ENCODE results near the gene RPP30.
"Not testable (repeated sequence)": the region's sequence is repeated elsewhere in the genome, so short reads cannot be mapped to it uniquely, and the experiment has no call there.

Gene RPP30

DNA sequence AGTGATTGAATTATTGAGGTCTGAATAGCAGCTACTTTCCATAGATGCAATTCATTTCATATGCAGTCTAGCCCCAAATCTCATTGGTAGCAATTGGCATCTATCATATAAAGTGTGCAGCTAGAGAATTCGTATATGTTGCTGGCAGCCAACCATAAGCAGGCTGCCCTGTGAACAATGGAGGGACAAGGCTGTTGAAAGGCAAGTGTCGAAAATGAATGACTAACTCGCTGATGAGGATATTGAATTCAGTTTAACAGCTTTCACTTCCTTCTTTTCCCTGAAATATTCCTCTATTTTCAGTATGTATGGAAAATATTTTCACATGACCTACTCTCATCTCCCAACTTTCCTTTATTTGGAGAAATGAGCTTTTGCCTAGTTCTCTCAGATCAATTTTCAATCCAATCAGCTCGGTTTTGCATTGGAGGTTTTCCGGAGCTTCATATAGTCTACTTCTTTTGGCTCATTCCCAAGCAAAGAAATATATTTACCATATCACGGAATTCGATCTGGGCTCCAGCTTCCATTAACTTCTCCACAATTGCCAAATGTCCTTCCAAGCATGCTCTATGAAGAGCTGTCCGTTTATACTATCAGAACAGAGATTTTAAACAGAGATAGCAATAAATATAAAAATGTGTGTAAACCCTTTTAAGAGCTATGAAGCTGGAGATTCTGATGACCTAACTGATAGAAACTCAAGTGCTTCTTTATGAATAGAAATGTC lies 45.6 kb downstream of the RPP30 start:
- no peak for DNase-seq (ENCODE audit: low read depth)

DNA sequence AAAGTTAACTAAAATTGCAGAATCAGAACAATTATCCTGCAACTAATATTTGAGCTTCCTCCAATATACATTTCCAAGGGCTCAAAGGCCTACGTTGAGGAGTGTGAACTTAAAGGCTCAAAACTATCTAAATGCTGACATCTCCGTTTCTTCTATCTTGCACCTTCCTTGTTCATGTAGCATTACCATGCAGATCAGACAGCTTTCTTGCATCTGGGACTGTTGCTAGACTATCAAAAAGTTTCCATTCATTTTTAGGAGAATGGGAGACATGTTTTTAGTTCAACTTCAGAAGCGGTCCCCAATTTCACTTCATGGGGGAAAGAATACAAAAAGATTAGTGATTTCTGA lies 46.2 kb downstream of the RPP30 start:
- DNase-seq (ENCODE audit: low read depth), result no peak

DNA sequence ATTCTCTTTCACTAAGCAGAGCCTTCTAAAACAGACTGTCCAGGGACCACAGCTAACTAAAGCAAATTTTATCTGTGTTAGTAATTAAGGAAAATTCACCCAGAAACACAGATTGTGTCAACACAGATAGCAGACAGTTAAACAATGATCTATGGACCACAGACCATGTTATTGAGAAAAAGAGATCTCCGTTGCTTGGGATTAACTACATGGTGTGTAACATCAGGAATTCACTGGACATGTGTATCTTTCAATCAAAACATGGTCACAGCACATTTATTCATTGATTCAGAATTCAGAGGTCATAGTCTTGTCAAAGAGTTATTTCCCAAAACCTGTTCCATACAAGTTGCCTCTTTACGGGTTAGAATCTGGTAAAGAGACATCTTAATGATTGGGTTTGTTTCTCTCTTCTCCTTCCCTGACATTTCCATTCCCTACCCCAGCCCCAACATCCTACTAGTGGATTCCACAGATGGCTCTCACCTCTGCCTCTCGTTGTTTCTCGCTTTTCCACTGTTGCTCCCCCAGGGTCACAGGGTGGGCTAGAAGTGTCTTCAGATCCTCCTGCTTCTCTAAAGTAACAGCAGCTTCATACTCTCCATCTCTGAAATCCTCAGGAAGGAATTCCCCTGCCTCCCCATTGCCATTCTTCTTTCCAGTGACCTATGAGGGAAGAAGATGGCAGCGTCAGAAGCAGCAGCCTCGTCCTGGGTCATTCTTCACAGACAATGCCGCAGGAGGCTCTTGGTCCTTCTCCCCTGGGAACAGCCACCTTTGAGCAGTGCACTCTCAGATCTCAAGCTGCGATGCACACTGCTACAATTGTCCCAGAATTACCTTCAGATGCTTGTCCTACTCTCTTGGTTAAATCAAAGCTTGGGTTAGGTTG lies 48.2 kb downstream of the RPP30 start:
- DNase-seq (ENCODE audit: low read depth), result no peak

DNA sequence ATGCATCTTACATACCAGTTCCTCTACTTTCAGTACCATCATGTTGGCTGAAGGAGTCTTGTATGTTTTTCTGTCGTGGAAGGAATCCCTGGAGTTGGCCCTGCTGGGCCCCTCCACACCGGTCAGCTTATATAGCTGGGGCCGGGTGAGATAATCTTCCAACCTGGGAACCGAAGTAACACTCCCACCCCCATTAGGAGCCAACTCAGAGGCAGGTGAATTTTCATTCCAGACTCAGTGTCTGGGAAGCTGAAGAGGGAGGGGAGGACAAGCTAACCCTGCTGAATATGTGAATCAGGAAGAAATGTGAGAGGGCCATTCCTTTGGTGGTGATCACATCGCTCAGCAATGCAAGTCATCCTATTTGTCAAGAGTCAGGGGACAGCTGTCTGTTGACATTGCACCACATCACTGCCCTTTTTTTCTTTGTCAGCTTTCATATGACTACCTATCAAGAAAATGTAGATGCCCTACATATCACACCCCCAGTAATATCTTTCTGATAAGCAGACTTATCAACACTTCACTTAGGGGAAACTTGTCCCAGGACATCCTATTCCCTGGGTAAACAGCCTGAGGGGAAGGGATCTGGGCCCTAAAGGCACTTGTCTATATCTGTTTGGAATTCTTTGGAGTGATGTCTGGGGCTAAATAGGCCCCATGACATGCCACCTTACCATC lies 49.4 kb downstream of the RPP30 start, which contains the start of gene ANKRD1:
ANKRD1 (minus strand) TSS at position 102 of the 681 bp plus-strand sequence; CDS start at position 42, 60 bp downstream.
- no peak for DNase-seq (ENCODE audit: low read depth)

DNA sequence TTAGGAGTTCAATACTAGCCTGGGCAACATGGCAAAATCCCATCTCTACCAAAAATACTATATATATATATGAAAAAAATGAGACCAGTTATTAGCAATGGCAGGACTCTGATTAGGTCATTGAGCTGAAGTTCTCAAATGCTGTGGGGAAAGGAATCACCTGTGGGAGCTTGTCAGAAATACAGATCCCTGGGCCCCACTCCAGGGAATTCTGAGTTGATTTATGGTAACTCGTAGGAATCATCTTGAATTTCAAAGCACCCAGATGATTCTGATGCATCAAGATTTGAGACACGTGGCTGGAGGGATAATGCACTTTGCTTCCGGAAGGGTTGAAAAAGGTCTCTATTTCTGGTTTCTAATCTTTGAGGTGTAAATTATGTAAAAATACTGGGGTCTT lies 50.1 kb downstream of the RPP30 start:
- no peak for DNase-seq (ENCODE audit: low read depth)

GRCh38 chr10:90923111-90923731 lies 51.4 kb downstream of the RPP30 start:
- no peak for DNase-seq (ENCODE audit: low read depth)

GRCh38 chr10:90924552-90924951 lies 52.8 kb downstream of the RPP30 start:
- no peak for DNase-seq (ENCODE audit: low read depth)

DNA sequence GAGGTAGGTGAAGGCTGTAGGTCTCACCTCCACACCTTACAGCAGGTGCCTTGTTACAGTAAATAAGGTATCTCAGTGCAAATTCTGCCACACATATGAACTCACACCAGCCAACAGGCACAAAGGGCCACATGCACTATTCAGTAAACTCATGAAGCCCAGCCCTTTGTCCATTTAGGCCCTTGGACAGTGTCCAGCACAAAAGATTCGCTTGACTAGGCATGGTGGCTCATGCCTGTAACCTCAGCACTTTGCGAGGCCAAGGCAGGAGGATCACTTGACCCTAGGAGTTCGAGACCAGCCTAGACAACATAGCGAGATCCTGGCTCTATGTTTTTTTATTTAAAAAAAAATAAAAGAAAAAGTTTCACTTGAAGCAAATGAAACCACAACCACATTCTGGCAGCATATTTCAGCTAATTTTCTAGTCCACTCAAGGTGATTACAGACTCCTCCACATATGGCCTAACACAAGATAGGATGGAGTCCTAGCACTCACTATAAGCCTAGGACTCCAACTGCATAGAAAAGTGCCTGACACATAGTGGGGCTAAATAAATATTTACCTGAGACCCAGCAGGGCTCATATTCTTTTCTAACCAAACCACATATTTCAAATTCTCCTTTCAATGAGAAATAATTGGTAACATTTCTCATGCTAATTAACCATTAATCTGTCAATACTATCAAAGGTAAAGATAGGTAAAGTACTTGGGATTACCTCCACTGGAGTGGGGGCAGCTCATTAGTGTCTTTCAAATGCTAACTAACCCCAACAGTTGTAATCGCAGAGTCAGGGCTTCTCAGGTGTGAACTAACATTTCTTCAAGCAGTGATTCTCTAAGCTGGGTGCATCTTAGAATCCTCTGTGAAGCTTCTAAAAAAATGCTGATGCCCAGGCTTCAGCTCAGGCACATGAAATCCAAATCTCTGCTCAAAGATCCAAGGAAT lies 53.6 kb downstream of the RPP30 start:
- no peak for DNase-seq (ENCODE audit: low read depth)

- DNase-seq (ENCODE audit: low read depth), result no peak
These were observed 55.5 kb downstream of the RPP30 start for GRCh38 chr10:90927293-90927692.

- DNase-seq (ENCODE audit: low read depth), result no peak
These were observed 57.4 kb downstream of the RPP30 start for GRCh38 chr10:90929179-90929578.

DNA sequence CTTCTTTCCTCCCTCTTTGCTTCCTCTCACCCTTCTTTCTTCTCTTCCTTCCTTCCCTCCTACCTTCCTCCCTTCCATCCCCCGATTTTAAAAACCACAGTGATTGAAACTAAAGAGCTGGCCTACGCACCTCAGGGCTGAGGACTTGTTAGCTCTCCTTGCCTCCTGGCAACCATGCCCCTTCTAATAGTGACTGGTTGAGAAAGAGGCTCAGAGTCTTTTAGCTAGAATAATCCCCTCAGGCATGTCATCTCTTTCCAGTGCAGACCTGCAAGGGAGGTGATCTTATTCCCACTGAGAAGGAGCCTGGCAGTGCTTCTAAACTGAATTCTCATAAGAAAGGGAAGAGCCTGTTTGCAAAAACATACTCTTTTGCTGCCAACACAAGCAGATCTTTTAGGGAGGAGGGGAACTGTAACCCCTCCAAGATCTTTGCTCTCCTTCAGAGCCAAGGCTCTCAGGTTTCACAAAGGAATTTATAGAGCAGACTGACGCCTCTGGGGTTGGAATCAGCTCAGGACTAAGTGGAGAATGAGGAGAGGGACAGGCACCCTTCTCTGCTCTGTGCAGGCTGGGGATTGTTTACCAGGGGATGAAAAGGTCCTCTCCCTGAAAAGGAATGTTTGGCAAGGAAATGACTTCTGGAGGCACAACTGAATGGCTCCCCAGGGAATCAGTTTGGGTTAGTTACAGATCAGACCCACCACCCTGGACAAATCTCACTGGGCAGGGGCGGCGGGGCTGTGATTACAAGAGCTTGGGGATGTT lies 58.5 kb downstream of the RPP30 start:
- no peak for DNase-seq (ENCODE audit: low read depth)

- no peak for DNase-seq (ENCODE audit: low read depth)
These were observed 59.4 kb downstream of the RPP30 start for GRCh38 chr10:90930971-90931871.

DNA sequence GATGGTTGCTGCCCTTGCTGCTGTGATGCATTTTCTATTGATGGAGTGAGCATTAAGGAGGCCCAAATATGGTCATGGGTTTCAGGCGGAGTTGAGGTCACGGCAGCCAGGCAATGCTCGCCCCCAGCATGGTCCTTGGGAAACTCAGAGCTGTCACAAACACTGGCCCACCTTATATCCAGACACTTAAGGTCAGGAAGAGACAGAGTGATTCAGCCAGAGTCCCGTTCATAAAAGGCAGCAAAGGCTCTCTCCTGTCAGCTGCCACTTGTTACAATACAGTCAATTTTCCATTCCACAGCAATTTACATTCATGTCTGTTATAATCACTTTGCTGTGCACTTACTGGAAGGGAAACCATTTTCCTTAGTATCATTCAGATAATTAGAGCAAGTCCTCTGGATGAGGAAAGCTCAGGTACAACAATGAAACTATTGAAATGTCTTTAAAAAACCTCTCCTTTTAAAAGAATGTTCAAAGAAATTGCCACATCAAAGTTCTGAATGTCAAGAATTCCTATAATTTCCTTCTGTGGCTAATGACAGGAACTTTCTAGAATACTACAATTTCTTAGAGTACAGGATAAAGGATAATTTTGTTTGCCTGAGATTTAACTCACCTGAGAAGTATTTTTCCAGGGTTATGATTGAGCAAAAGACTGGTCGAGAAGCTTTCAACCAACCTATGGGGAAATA lies 64.0 kb downstream of the RPP30 start:
- no peak for DNase-seq (ENCODE audit: low read depth)

DNA sequence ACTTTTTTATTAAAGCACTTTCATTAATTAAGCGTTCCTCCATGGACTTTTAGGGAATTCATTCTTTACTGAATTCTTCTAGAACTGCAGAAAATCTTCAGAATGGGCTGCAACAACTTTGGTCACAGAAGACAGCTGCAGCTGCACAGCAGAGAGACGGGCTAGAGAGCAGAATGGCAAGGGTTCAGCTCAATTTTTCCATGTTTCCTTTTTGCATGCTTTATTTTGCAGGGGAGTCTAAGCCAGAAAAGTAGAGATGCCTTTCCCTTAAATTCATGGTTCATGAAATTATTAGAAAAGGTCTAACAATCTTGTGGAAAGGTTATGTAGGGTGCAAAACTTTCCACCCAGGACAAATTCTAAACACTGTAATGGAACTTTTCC lies 64.5 kb downstream of the RPP30 start:
- no peak for DNase-seq (ENCODE audit: low read depth)

GRCh38 chr10:90937645-90938258 lies 66.0 kb downstream of the RPP30 start:
- DNase-seq (ENCODE audit: low read depth), result no peak

- no peak for DNase-seq (ENCODE audit: low read depth)
These were observed 67.3 kb downstream of the RPP30 start for GRCh38 chr10:90939116-90939515.

- DNase-seq (ENCODE audit: low read depth), result no peak
These were observed 67.9 kb downstream of the RPP30 start for GRCh38 chr10:90939648-90940047.

GRCh38 chr10:90942980-90943379 lies 71.2 kb downstream of the RPP30 start:
- not testable (repeated sequence) for DNase-seq (ENCODE audit: low read depth)

Data from T follicular helper cell (primary cell).